ENCODE results near the gene GPANK1.

GPANK1 gene

DNA sequence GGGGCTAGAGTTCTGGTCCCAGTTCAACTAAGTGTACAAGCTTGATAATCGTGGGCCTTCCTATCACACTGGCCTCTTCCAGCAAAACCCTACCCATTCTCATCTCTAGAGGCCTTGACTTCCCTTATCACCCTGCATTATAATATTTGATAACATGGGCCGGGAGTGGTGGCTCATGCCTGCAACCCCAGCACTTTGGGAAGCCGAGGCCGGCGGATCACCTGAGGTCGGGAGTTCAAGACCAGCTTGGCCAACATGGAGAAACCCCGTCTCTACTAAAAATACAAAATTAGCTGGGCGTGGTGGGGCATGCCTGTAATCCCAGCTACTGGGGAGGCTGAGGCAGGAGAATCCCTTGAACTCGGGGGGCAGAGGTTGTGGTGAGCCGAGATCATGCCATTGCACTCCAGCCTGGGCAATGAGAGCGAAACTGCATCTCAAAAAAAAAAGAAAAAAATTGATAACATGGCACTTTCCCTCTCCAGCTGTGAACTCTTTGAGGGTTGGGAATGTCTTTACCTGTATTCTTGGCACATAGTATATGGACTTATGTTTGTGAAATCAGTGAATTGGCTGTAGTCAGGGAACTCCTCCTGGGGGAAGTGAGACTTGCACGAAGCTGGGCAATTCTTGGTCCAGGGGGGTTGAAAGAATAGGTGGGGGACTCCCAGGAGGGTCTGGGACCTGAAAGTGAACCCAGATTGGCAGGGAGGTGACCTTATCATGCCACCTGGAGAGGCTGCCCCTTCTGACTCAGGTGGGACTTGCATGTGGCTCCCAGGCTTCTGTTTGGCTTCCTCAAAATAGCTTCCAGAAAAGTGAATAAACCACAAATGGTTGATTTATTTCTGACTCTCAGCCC is 3.3 kb downstream of the GPANK1 start:
- TF ChIP-seq, protein P1, sequence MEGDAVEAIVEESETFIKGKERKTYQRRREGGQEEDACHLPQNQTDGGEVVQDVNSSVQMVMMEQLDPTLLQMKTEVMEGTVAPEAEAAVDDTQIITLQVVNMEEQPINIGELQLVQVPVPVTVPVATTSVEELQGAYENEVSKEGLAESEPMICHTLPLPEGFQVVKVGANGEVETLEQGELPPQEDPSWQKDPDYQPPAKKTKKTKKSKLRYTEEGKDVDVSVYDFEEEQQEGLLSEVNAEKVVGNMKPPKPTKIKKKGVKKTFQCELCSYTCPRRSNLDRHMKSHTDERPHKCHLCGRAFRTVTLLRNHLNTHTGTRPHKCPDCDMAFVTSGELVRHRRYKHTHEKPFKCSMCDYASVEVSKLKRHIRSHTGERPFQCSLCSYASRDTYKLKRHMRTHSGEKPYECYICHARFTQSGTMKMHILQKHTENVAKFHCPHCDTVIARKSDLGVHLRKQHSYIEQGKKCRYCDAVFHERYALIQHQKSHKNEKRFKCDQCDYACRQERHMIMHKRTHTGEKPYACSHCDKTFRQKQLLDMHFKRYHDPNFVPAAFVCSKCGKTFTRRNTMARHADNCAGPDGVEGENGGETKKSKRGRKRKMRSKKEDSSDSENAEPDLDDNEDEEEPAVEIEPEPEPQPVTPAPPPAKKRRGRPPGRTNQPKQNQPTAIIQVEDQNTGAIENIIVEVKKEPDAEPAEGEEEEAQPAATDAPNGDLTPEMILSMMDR (IDR thresholded peaks at IDR 0.05) = no peak
- TF ChIP-seq ZFX (IDR thresholded peaks at IDR 0.05; ENCODE audit: borderline replicate concordance) = no peak
- peak overlapping the region; percentile 83 for H3K27ac ChIP-seq

DNA sequence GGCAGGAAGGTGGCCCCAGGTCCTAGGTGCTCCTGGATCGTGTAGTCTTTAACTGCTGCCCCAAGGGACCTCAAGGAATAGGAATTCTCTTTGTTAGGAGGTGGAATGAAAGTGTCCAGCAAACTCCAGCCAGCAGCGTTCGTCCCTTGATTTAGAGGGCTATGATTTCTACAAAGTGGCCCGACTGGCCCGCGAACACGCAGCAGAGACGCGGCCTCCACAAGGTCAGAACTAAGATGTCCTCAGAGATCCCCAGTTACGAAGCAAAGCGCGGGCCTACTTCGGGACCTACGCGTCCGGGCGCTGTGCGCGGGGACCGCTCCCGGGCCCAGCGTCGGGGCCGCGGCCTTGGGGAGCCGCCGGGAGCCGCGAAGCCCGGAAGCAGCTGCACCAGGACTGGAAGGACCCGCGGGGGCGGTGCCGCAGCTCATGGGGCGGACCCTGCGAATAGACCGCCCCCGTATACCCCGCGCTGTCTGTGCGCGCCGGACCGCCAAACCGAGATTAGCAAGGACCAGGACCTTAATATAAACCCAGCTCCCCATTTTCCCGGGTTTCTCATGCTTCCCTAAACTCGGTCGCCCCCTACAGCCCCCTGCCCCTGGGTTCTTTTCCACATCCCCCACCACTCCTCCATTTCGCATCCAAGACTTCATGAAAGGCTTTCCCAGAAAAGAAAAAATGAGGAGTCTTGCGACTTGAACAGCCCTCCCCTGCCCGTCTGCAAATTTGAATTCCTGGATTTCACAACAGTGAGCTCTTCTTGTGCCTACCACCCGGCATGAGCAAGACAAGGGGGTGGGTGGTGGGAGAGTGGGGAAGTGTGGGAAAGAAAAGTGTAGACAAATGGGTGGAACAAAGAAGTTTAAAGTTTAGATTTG is 4.2 kb downstream of the GPANK1 start, which contains the start of gene C6orf47:
Gene C6orf47, minus strand, starts transcription at position 398 of the 881 bp plus-strand sequence. CDS start 831 bp downstream, outside the sequence.
- no peak for TF ChIP-seq ZFX (IDR thresholded peaks at IDR 0.05; ENCODE audit: borderline replicate concordance)
- TF ChIP-seq, protein P1 (IDR thresholded peaks at IDR 0.05) = no peak
- H3K27ac ChIP-seq = peak within 1 kb of the TSS; percentile 83

DNA sequence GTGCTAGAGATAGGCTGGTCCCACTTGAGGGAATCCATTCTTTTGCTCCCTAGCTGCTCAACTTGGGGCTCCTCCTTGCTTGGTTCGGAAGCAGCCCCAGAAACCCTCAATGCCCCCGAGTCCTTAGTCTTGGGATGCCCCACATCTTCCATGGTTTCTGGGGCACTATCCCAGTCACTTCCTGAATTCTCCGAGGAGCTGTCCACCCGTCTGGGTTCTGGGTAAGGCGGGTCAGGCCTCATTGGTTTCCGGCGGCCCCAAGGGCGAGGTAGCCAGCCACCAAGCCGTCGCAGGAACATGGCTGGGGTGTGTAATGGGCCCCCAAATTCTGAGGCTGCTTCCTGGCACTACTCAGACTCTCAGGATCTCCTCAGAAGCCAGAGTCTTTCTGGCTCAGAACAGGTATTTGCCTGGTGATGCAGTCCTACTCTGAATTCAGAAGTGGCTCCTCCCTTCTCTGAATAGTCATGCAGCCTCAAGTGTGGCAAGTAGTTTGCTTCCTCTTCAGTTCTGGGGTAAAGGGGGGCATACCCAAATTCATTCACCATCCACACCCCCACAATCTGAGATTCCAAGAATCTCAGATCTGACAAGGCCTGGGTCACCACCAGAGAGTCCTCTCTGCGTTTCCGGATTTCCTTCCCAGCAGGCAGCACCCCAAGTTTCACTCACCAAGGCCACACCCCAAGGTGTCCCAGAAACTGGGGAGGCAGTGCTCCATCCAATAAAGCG is 5.0 kb downstream of the GPANK1 start:
- H3K27ac ChIP-seq = peak overlapping the region; percentile 83
- no peak for TF ChIP-seq ZFX (IDR thresholded peaks at IDR 0.05; ENCODE audit: borderline replicate concordance)
- TF ChIP-seq, protein P1 (IDR thresholded peaks at IDR 0.05) = no peak

DNA sequence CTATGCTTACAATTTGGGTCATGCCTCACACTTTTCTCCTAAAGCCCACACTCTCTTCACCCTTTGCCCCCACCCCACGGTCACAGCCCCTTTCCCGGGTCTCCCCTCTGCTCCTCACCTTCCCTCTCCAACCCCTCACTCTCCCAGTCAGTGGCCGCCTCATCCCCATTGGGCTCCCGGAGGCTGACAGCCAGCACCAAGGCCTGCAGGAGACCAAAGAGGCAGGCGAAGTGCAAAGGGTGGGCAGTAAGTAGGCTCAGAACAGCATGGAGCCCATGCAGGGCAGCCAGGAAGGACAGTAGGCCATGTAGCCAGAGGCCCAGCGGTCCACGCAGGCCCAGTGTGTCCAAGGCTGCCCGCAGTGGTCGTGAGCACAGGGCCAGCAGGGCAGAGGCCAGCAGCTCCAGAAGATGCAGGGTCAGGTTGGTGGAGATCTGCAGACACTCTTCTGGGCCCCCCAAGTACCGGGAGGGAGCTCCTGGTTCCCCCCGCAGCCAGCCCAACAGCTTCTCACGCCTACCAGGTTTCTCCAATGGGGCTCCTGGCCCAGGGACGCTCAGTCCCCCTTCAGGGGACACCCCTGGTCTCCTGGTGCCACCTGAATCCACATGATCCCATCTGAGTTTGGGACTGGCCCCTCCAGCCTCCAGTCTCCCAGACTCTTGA is 5.7 kb downstream of the GPANK1 start:
- TF ChIP-seq, protein P1 (IDR thresholded peaks at IDR 0.05) = no peak
- TF ChIP-seq ZFX (IDR thresholded peaks at IDR 0.05; ENCODE audit: borderline replicate concordance) = no peak
- H3K27ac ChIP-seq = peak overlapping the region; percentile 83; the same call in 1 of the 2 replicates

GRCh38 chr6:31658158-31658688 is 6.6 kb downstream of the GPANK1 start:
- H3K27ac ChIP-seq = peak overlapping the region; percentile 83; the same call in 1 of the 2 replicates
- no peak for TF ChIP-seq ZFX (IDR thresholded peaks at IDR 0.05; ENCODE audit: borderline replicate concordance)
- TF ChIP-seq, protein P1 (IDR thresholded peaks at IDR 0.05) = no peak

All from 22Rv1 (cell line).